ENCODE data around the gene FGGY.

DNA sequence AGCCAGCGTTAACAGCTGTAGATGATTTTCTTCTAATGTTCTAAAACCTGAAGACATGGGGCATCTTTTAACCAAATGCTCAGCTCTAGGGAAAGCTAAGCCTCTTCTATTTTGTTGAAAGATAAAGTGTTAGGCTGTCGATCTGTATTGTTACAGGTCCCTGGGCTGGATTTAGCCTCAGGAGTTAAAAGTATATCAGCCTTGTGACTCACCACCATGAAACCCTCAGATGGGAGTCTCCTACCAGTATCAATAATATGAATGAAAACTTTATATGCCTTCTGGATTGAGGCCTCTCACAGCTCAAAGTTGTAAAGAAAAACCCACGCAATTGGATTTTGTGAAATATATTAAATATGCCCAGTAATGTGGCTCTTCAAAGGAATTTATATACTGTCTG, 231.6 kb downstream of the FGGY start:
- TF ChIP-seq, protein P1, sequence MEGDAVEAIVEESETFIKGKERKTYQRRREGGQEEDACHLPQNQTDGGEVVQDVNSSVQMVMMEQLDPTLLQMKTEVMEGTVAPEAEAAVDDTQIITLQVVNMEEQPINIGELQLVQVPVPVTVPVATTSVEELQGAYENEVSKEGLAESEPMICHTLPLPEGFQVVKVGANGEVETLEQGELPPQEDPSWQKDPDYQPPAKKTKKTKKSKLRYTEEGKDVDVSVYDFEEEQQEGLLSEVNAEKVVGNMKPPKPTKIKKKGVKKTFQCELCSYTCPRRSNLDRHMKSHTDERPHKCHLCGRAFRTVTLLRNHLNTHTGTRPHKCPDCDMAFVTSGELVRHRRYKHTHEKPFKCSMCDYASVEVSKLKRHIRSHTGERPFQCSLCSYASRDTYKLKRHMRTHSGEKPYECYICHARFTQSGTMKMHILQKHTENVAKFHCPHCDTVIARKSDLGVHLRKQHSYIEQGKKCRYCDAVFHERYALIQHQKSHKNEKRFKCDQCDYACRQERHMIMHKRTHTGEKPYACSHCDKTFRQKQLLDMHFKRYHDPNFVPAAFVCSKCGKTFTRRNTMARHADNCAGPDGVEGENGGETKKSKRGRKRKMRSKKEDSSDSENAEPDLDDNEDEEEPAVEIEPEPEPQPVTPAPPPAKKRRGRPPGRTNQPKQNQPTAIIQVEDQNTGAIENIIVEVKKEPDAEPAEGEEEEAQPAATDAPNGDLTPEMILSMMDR (IDR thresholded peaks at IDR 0.05), result no peak
- TF ChIP-seq EZH2 (IDR thresholded peaks at IDR 0.05), result no peak

All from neural progenitor cell (in vitro differentiated cells).